Neutrophil (primary cell): Measurements from ENCODE around the gene TRPM2.
"Not testable (repeated sequence)": the region's sequence is repeated elsewhere in the genome, so short reads cannot be mapped to it uniquely, and the experiment has no call there.

Experiments
- H3K27ac ChIP-seq: fragments of 200-600 bp; sonication (generic); 2 replicates; pipeline ENCODE4 v1.5.1; 2016; ENCODE audit warnings: mild to moderate bottlenecking, moderate library complexity
- H3K27me3 ChIP-seq: fragments of 200-600 bp; sonication (generic); 2 replicates; pipeline ENCODE4 v1.6.0; 2016; ENCODE audit warnings: mild to moderate bottlenecking
- H3K36me3 ChIP-seq: fragments of 200-600 bp; sonication (generic); 2 replicates; pipeline ENCODE4 v1.5.1; 2017
- H3K4me1 ChIP-seq, 2 experiments: fragments of 200-600 bp in 1 of 2; sonication (generic) in 1 of 2; 1 replicate in 1 of 2; 2 replicates in 1 of 2; pipeline versions ENCODE4 v1.5.1 to v1.6.1; 2013 to 2016; ENCODE audit warnings: low read depth in 1 of 2, low read length in 1 of 2, mild to moderate bottlenecking in 1 of 2, moderate library complexity in 1 of 2; ENCODE audit not compliant: control insufficient read depth in 1 of 2, insufficient read depth in 1 of 2
- H3K4me3 ChIP-seq, 2 experiments: fragments of 200-600 bp in 1 of 2; sonication (generic) in 1 of 2; 1 replicate in 1 of 2; 2 replicates in 1 of 2; pipeline ENCODE4 v1.5.1; 2013 to 2016; ENCODE audit warnings: low read depth in 1 of 2, low read length in 1 of 2, mild to moderate bottlenecking in 1 of 2, moderate library complexity in 1 of 2
- H3K9me3 ChIP-seq: fragments of 200-600 bp; sonication (generic); 2 replicates; pipeline ENCODE4 v1.5.1; 2016
- TF ChIP-seq, protein P1 (sequence below): fragments of 200-600 bp; sonication (generic); IDR thresholded peaks from 2 replicates; pipeline ENCODE4 v1.5.1; 2016; ENCODE audit warnings: antibody characterized with exemption

TRPM2 gene

DNA sequence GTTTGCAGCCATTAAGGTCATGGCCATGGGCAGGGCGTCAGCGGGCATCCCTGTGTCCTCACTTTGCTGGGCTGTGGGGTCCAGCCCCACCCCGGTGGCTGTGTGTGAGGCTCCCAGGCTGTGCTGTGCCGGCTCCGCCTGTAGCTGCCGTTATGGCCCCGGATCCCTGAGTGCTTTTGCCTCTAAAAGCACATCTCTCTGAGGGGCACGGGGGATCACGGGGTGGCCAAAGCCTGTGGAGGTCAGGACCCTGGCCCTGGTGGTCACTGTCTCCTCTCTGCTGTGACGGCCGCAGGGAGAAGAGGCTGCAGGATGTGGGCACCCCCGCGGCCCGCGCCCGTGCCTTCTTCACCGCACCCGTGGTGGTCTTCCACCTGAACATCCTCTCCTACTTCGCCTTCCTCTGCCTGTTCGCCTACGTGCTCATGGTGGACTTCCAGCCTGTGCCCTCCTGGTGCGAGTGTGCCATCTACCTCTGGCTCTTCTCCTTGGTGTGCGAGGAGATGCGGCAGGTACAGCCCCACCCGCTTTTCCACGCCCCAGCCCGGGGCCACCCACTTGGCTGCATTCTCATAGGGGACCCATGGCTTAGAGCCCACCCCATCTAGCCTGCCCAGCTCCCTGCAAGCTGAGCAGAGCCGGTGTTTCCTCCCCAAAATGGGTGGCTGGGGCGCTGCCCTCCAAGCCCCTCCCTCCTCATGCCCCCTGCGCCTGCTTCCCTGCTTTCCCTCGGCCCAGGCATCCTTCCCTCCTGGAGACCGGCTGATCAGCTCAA is 48.2 kb downstream of the TRPM2 start:
- H3K4me3 ChIP-seq, result no peak overlapping the region
- H3K27ac ChIP-seq, result no peak overlapping the region
- H3K27me3 ChIP-seq, result no peaks in the 10 kb centered on the region
- H3K4me1 ChIP-seq, result no peaks in the 10 kb centered on the region
- no peaks in the 10 kb centered on the region for H3K9me3 ChIP-seq
- H3K36me3 ChIP-seq, result peaks cover 95% of the 10 kb centered on the region
- TF ChIP-seq, protein P1, sequence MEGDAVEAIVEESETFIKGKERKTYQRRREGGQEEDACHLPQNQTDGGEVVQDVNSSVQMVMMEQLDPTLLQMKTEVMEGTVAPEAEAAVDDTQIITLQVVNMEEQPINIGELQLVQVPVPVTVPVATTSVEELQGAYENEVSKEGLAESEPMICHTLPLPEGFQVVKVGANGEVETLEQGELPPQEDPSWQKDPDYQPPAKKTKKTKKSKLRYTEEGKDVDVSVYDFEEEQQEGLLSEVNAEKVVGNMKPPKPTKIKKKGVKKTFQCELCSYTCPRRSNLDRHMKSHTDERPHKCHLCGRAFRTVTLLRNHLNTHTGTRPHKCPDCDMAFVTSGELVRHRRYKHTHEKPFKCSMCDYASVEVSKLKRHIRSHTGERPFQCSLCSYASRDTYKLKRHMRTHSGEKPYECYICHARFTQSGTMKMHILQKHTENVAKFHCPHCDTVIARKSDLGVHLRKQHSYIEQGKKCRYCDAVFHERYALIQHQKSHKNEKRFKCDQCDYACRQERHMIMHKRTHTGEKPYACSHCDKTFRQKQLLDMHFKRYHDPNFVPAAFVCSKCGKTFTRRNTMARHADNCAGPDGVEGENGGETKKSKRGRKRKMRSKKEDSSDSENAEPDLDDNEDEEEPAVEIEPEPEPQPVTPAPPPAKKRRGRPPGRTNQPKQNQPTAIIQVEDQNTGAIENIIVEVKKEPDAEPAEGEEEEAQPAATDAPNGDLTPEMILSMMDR, result no peak

DNA sequence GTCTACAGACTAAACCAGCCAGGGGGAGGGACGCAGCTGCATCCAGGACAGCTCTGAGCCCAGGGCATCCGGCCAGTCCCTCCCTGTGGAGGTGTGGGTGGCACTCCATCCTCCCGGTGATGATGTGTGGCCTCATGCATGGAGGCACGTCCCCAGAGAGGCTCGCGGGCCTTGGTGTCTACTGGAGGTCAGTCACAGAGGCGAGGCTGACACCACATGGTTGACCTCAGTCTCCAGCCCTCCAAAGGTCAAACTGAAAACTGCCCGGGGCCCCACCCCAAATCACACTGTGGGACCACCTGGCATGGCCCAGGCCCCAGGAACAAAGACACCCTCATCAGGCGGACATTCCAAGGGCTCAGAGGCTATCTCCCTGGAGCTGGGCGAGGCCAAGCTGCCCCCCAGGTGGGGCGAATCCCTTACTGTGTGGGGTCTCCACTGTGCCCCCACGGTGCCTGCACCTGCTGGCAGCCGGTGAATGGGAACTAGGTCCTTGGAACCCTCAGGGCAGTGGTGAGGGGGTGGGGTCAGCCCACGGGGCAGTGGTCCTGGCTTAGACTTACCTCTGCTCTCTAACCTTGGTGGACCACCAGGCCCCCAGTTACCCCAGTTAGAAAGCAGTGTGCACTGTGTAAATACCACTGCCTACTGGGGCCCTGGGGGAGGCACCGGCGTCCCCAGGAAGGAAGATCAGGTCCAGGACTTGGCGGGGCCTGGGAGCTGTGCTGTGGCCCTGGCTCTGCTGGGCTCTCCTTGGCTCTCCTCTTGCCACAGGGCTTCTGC is 49.1 kb downstream of the TRPM2 start:
- Histone ChIP-seq H3K9me3 (no peaks in the 10 kb centered on the region), H3K4me1 (no peaks in the 10 kb centered on the region), H3K36me3 (peaks cover 97% of the 10 kb centered on the region), H3K27ac (peak overlapping the region; percentile 45), H3K27me3 (no peaks in the 10 kb centered on the region), H3K4me3 (no peak overlapping the region)
- TF ChIP-seq, protein P1, result no peak

DNA sequence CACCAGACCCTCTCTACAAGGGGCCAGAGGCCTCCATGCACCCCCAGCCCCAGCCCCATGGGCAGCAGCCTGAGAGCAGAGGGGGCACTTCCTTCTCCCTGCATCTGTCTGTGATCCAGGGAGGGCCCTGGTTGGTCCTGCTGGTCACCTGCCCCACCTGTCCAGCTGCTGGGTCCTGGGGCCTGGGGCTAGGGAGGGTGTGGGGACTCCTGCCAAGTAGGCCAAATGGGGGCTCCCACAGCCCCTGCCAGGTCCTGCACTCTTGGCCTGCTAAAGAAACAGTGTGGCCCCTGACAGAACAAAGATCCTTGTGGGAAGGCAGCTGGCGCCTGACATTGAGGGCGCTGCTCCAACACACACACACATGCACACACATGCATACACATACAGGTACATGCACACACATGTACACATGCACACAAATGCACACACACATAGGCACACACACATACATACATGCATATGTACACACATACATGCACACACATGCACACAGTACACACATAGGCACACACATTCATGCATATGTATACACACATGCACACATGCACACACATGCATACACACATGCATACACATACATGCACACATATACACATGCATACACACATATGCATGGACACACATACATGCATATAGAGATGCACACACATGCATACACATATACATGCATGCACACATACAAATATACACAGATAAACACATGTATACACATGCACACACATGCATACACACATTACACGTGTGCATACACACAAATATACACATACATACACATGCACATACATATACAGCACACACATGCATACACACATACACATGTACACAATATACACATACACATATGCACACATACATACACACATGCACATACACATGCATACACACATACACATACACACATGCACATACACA is 49.9 kb downstream of the TRPM2 start:
- H3K36me3 ChIP-seq, result peaks cover 97% of the 10 kb centered on the region
- H3K27me3 ChIP-seq, result no peaks in the 10 kb centered on the region
- H3K9me3 ChIP-seq, result no peaks in the 10 kb centered on the region
- TF ChIP-seq, protein P1, result no peak
- peak overlapping the region; percentile 45 for H3K27ac ChIP-seq
- H3K4me1 ChIP-seq, result no peaks in the 10 kb centered on the region
- H3K4me3 ChIP-seq, result no peak overlapping the region

DNA sequence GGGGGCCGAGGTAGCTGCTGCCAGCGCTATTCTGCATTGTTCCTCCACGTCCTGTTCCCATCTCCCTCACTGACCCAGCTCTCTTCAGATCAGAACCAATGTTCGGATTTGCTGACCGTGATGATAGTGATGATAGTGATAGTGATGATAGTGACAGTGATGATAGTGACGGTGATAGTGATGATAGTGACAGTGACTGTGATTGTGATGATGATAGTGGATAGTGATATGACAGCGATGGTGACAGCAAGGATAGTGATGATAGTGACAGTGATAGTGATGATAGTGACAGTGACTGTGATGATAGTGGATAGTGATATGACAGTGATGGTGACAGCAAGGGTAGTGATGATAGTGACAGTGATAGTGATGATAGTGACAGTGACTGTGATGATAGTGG is 51.1 kb downstream of the TRPM2 start:
- H3K27me3 ChIP-seq, H3K4me3 ChIP-seq, H3K27ac ChIP-seq, H3K4me1 ChIP-seq, H3K9me3 ChIP-seq: not testable (repeated sequence)
- H3K36me3 ChIP-seq, result peaks cover 95% of the 10 kb centered on the region

DNA sequence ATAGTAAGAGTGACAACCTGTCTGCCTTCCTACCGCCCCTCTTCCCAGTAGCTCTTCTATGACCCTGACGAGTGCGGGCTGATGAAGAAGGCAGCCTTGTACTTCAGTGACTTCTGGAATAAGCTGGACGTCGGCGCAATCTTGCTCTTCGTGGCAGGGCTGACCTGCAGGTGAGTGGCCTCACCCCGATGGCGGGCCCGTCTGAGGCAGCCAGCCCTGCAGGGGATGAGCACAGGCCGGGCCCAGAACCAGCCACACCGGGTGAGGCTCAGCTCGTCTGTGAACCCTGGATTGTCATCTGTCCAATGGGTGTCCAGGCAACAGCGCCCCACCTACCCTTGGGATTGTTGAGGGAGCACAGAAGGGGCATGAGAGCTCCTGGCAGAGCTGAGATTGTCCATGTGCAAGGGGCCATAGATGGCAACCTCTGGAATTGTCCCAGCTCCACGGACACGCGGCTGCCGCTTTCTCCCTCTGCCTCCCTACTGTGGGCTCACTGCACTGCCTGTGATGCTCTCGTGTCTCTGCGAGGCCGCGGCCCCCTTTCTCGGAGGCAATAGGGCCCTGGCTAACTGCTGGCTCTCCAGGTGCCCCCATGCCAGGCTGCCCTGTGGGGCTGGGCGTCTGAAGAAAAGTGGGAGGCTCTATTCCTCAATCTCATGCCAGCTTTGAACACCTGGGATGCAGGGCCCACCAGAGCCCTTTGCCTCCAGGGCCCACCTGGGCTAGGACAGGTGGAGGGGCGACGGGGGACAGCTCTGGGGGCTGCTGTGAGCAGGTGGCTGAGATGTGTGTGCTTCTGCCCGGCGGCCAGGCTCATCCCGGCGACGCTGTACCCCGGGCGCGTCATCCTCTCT is 51.9 kb downstream of the TRPM2 start:
- H3K4me3 ChIP-seq, result no peak overlapping the region
- no peak overlapping the region for H3K27ac ChIP-seq
- no peaks in the 10 kb centered on the region for H3K27me3 ChIP-seq
- no peaks in the 10 kb centered on the region for H3K4me1 ChIP-seq
- H3K9me3 ChIP-seq, result no peaks in the 10 kb centered on the region
- peaks cover 86% of the 10 kb centered on the region for H3K36me3 ChIP-seq
- TF ChIP-seq, protein P1, result no peak
